SK-N-DZ (cell line): ENCODE results near the gene AATK.
"Not testable (repeated sequence)": the region's sequence is repeated elsewhere in the genome, so short reads cannot be mapped to it uniquely, and the experiment has no call there.

ENCODE experiments used
- DNase-seq: peaks from one replicate; pipeline ENCODE4 v3.0.0-alpha.2; 2015; ENCODE audit warnings: low spot score

The AATK gene

DNA sequence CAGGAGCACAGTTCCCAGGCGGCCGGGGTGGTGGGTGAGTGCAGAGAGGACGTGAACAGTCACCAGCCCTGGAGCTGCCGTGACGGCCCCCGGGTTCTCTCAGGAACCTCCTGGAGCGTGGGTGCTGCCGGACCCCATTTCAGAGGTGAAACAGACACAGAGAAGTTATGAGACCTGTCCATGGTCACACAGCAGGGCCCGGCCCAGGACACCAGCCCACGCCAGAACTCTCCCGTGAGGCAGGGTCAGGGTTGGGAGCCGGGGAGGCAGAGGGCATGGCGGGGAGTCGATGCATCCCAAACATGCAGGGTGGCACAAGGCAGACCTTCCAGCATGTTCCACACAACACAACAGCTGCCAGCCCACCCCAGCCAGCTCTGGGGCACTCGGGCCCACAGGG lies 4.5 kb downstream of the AATK start:
- DNase-seq: no peak

DNA sequence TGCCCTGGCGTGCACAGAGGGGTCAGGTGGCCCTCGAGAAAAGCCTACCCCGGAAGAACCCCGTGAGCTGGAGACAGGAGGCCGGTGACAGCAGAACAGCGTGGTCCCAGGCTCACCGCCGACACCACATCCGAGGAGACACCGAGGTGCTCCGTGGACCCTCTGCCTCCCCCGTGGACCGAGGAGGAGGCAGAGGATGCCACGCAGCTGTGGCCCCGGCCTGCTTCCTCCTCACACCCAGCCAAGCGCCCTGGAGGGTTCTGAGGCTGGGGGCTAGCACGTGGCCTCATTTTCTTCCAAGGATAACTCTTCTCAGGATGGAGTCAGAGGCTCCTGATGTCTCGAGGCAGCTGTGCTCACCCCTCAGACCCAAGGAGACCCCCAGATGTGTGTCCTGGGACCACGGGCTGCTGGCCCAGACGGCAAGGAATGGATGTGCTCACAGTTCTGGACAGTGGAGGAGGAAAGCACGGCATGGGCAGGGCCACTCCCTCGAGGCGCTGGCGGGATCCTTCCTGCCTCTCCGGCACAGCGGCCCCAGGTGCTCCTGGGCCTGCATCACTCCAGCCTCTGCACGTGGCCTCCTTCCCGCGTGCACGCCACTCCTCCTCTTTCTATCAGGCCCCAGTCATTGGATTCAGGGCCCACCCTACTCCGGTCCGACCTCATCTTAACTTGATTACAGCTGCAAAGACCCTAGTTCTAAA lies 5.1 kb downstream of the AATK start:
- DNase-seq: no peak

DNA sequence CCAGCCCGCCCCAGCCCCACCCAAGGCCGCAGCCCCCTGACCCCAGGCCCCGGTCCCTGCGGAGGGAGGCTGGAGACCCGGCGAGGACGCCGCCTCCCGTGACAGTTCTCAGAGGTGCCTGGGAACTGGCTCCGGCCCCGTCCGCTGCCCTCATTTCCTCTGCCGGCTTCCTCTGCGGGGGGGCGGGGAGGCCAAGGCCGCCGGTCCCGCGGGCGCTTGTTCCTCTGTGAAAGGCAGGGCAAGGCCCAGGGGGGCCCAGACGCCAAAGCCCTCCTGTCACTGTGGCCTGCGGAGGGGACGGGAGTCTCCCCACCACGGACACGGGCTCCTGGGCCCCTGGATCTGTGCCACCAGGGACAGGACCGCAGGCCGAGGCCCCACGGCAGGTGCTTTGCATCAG lies 5.7 kb downstream of the AATK start:
- DNase-seq: no peak

DNA sequence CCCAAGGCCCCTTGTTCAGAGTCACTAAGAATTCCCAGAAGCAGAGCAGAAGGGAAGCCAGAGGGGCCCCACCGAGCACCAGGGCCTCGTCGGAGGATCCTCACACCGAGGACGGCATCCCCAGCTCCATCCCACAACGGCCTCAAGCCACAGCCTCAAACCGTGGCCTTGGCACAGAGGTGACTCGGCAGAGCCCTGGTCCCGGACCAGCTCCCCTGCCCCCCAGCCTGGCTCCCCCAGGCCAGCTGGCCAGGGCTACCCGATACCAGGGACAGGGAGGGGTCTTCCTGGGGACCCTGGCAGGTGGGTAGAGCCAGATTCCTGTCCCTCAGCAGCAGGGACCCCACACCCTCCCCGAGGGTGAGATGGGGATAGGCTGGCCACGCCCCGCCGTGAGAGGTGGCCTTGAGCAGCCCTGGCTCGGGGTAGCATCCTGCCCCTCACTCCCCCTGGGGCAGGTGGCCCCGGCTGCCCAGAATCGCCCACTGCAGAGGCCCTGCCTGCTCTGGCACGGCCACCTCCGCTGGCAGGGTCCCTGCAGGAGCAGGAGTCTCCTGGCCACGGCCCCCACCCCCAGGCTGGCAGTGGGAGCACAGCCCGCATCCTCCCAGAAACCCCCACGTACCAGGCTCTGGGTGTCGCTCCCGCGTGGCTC lies 6.3 kb downstream of the AATK start:
- no peak for DNase-seq

DNA sequence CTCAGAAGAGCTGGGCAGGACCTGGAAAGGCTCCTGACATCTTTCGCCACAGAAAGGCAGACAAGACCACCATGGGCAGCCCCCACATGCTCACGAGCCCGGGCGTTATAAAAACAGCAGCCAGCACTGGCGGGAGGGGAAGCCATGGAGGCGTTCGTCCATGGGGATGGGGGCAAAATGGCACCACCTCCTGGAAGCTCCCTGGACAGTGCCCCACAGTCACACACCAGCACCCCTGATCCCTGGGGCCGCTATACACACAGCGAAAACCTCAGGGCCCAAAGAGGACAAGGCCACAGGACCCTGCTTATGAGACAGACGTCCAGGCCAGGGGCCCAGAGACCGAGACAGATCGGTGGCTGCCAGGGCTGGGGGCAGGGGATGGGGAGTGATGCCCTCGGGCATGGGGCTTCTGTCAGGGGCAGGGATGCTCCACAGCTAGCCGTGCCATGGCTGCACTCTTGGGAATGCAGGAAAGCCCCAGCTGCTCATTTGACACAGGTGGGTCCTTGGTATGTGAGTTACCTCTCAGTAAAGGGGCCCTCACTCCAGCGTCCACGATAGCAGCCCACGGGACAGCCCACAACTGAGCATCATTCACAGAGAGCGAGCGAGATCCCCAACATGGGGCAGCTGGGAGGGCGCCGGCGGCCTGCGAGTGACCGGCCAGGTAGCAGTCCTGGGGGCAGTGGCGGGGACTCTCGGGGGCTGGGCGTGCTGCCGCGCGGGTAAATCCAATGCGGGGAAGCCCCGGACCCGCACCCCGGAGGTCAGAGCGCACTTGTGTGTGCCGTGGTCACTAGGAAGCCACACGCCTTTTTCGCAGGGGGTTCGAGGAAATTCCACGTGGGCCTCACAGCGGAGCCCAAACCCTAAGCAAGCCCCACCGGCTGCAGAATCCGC lies 7.1 kb downstream of the AATK start:
- no peak for DNase-seq

- DNase-seq: no peak
These were observed 8.0 kb downstream of the AATK start for GRCh38 chr17:81157848-81158687.

DNA sequence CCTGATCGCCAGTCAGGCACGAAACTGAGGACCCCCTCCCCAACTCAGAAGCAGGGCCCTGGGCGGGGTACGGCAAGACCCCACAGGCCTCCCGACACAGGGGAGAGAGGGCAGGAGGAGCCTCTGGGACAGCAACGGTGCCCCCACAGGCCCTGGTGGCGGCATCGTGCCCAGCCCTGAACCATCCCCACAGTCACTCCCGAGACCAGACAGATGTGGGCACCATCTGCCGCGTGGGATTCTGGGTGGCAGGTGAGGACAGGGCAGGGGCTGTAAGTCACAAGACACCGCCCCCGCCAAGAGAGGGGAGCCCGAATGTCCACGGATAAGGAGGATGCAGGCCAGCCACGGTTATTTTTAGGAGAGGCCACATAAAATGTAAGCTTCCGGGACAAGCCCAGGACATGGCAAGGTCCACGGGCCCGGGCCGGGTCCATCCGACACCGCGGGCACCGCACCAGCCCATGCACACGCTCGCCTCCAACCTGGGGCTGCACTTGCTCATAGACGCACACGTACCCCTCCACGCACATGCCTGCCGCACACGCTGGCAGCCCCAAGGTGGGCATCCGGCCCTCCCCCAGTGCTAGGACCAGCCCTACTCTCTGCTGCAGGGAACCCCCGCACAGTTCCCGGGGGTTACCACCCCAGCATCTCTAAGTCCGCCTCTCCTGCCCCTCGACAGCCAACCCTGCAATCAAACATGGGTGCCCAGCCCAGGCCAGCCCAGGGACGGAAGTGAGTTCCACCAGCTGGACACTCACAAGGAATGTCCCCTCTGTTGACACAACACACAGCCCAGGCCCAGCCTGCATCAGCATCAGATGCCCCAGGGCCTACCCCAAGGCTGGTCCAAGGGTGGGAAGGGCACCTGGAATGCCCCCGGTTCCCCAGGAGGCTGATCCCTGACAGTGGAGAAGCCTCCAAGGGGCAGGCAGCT lies 8.9 kb downstream of the AATK start:
- no peak for DNase-seq

DNA sequence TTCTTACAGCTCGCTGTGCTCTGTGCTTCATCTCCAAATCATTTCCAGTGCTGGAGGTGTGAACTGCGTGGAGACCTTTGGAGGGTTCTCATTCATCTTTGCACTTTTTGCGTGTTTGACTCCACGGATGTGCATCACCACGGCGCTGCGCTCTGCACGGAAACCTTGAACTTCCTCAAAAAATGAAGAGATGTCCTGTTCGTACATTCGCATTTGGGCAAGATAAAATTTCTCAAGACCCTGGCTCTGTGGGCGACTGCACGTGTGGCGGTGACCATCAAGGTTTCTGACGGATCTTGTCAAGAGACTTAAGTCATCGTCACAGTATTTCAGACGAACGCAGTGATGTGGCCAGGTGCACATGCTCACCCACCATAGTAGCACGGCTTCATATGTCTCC lies 11.1 kb downstream of the AATK start:
- DNase-seq: no peak

DNA sequence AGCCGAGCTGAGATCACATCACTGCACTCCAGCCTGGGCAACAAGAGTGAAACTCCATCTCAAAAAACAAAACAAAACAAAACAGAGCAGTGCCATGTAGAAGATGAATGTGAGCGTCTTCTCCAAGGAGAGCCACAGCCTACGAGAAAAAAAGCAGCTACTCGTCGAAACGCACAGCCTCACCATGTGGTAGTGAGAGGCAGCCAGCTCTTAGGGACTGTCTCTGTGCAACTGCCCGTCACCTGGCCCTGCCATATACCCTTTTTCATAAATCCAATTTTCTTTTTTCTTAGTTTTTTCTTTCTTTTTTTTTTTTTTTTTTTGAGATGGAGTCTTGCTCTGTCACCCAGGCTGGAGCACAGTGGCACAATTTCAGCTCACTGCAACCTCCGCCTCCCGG lies 12.0 kb downstream of the AATK start:
- DNase-seq: not testable (repeated sequence)

- no peak for DNase-seq
These were observed 12.6 kb downstream of the AATK start for GRCh38 chr17:81153340-81153803.

DNA sequence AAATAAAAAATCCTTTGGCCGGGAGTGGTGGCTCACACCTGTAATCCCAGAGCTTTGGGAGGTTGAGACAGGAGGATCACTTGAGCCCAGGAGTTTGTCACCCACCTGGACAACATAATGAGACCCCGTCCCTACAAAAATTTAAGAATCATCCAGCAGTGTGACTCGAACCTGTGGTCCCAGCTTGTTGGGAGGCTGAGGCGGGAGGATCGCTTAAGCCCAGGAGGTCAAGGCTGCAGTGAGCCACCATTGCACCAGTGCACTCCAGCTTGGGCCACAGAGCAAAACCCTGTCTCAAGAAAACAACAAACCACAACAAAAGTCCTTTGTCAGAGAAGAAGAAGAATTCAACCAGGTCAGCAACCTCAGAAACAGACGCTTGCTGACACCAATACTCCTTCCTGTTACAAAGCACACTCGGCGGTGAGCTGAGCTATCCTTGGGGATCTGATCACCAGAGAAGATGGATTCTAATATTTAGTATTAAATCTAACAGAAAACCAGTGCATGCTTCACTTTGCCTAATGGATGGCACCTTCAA lies 13.7 kb downstream of the AATK start:
- no peak for DNase-seq

DNA sequence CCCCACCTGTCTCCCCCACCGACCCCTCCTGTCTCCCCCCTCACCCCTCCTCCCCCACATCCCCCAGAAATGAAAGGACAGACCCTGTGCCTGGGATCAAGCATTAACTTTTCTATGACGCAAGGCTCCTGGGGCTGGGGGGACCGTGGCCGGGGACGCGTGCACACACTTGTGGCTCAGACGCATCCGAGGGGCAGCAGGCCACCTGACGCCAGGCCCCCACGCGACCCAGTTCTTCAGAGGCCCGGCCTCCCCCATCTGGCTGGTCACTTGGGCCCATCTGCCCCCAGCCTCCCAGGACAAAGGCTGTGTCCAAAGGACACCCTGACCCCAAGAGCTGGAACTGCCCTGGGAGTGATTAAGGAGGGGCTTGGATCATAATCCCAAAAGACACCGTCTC lies 14.7 kb downstream of the AATK start:
- no peak for DNase-seq

GRCh38 chr17:81150377-81151077 lies 15.5 kb downstream of the AATK start:
- DNase-seq: no peak

DNA sequence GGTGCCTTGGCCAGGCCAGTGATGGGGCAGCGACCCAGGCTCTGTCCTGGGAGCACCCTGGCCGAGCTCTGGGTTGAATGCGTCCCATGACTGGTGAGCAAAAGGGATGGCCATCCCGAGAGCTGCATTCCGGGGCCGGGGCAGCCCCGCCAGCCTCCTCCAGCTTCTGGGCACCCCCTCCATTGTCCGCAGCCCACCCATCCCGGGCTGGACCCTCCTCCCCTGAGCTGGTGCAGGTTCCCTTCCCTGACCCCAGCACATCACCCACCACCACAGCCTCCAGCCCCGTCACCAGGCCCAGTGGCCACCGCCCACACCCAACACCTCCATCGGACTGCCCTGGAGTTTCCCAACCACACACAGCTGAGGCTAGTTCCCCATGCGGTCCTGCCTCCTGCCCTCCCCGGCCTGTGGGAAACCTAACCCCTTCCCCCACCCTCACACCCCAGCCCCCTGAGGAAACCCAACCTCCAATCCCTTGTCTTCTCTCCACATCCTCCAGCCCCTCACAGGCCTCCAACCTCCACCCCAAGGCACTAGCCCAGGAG lies 17.0 kb downstream of the AATK start:
- DNase-seq: no peak

- DNase-seq: no peak
These were observed 17.4 kb downstream of the AATK start for GRCh38 chr17:81148571-81148970.

DNA sequence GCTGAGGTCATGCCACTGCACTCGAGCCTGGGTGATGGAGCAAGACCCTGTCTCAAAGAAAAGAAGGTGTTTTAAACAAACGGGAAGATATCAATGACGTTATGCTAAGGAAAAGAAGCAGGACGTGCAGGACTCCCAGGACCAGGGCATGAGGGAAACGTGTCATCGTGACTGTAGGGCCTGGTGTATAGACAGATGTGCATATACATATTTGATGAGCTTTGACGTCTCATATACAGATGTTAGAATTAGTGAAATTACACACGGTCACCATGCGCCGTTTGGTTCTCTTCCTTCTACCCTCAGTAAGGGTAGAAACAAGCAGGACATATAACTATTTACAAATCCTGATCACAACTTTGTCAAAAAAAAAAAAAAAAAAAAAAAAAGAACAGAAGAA lies 18.3 kb downstream of the AATK start:
- no peak for DNase-seq

DNA sequence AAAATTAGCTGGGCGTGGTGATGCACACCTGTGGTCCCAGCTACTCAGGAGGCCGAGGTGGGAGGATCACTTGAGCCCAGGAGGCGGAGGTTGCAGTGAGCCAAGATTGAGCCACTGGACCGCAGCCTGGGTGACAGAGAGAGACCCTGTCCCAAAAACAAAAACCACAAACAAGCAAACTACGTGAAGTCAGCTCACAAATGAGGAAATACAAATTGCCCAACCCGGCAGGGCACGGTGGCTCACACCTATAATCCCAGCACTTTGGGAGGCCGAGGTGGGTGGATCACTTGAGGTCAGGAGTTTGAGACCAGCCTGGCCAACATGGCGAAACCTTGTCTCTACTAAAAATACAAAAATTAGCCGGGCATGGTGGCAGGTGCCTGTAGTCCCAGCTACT lies 19.8 kb downstream of the AATK start:
- not testable (repeated sequence) for DNase-seq

DNA sequence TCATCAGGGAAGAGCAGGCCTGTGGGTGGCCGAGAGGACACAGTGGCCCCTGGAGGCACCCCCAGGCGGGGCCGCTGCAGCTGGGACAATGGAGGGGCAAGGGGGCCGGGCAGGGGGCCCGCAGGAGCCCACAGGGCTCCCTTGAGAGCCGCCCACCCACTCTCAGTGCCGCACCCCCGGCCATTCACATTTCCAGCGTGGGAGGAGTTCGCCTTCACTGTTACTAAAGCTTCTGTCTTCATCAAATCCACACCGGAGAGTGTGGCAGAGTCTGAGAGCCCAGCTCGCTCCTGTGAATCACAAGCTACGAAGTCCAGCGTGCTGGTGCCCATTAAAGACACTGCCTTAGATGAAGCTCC lies 21.6 kb downstream of the AATK start:
- DNase-seq: no peak

DNA sequence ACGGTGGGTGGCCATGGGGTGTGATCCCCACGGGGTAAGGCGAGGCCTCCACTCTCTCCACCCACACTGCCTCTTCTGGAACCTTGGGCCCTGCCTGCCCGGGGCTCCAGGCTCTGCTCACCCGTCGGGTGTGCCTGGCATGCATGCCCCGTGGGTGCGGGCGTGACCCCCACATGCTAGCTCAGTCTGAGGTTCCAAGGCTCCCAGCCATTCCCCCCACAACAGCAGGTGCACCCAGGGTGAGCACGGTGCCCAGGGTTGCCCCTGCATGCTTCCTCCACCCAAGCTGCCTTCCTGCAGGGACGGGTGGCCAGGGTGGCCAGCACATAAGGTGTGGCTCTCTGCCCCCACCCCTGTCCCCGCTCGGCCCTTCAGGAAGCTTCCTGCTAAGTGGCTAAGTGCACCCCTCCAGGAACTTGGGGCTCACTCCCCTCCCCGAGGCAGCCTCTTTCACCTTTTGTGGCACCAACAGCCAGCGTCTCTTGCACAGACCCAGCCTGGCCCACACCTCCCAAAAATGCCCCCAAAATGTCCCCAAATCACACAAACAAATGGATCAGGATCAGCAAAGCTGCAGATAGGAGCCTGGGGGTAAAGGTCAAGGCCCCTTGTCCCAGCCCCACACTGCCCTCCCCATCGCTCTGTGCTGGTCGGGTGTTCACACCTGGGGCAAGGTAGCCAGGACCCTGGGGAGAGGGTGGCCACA lies 22.2 kb downstream of the AATK start:
- DNase-seq: no peak
